Stimulated activated CD4-positive, alpha-beta T cell treated with anti-CD3 and anti-CD28 coated beads, Interleukin-15, amount 100 ng/mL, for 48 hours (primary cell): ENCODE data around the gene DNMT3A.

ENCODE experiments used
- DNase-seq, 2 donors: peaks; one replicate each; pipeline ENCODE4 v3.0.0-alpha.2; 2020; ENCODE audit warnings: low read depth in 2 of 2

The DNMT3A gene

GRCh38 chr2:25258847-25259736 lies 82.6 kb downstream of the DNMT3A start:
- no peak for DNase-seq

GRCh38 chr2:25257931-25258846 lies 83.5 kb downstream of the DNMT3A start:
- no peak for DNase-seq

- no peak for DNase-seq
Measured at GRCh38 chr2:25257032-25257552, 84.6 kb downstream of the DNMT3A start.

GRCh38 chr2:25256488-25256875 lies 85.2 kb downstream of the DNMT3A start:
- no peak for DNase-seq

- DNase-seq: no peak
Measured at GRCh38 chr2:25255745-25256487, 85.8 kb downstream of the DNMT3A start.

- no peak for DNase-seq
Measured at GRCh38 chr2:25254961-25255360, 86.8 kb downstream of the DNMT3A start.

GRCh38 chr2:25253153-25253626 lies 88.5 kb downstream of the DNMT3A start:
- DNase-seq: no peak

- DNase-seq: no peak
Measured at GRCh38 chr2:25252291-25253152, 89.2 kb downstream of the DNMT3A start.

- DNase-seq: no peak
Measured at GRCh38 chr2:25251422-25252273, 90.1 kb downstream of the DNMT3A start.

- DNase-seq: no peak
Measured at GRCh38 chr2:25251071-25251421, 90.7 kb downstream of the DNMT3A start.

GRCh38 chr2:25250331-25251070 lies 91.2 kb downstream of the DNMT3A start:
- no peak for DNase-seq

- no peak for DNase-seq
Measured at GRCh38 chr2:25249785-25250184, 91.9 kb downstream of the DNMT3A start.

GRCh38 chr2:25247792-25248512 lies 93.8 kb downstream of the DNMT3A start:
- no peak for DNase-seq

GRCh38 chr2:25246558-25247290 lies 95.0 kb downstream of the DNMT3A start:
- DNase-seq: no peak

- DNase-seq: no peak
Measured at GRCh38 chr2:25246001-25246400, 95.7 kb downstream of the DNMT3A start.

GRCh38 chr2:25245141-25245540 lies 96.6 kb downstream of the DNMT3A start:
- no peak for DNase-seq

- no peak for DNase-seq
Measured at GRCh38 chr2:25243995-25244394, 97.7 kb downstream of the DNMT3A start.

GRCh38 chr2:25241452-25241851 lies 100.3 kb downstream of the DNMT3A start:
- no peak for DNase-seq
